Epithelial cell of prostate (primary cell): Measurements from ENCODE around the gene TMEM132A.
"Not testable (repeated sequence)": the region's sequence is repeated elsewhere in the genome, so short reads cannot be mapped to it uniquely, and the experiment has no call there.

Experiments
- DNase-seq: peaks from one replicate; pipeline ENCODE4 v3.0.0-alpha.2; 2011; ENCODE audit warnings: low read depth, low spot score
- H3K27ac ChIP-seq: fragments of 450-650 bp; 2 replicates; pipeline ENCODE4 v1.5.1; 2017; ENCODE audit warnings: mild to moderate bottlenecking

The TMEM132A gene

DNA sequence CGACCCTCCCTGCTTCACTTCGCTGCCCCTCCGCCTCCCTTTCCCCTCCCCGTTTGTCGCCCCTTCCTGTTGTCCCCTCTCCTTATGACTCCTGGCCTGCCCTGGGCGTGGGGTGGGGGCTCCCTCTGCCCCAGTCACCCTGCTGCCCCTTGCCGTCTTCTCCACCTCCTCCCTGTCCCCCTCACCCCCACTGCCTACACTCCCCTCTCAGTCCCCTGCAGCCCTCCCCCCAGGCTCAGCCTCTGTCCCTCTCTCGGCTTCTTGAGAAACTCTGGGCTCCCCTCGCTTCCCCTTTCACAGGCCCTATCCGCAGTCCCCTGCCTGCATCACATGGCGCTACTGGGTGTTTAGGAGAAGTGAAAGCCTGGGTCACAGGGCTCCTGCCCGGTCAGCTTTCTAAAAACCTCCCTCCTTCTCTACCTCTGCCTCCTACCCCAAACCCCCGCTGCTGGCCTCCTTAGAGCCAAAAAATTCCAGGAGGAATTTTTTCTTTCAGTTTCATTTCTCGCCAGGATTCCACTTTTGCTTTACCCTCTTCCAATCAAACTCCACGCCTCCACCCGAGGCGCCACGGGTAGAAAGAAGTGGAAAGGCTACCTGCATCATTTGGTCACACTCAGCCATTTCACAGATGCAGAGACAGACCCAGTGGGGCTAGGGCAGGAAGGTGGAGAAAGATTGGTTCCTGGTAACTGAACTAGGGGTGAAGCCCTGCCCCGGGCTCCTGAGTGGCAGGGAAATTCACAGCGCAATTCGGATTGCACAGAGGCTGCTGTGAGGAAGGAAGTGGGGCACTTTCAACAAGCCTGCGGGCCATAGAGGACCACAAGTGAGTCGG, 27.9 kb downstream of the TMEM132A start, which contains the start of gene SLC15A3:
Gene SLC15A3, minus strand, starts transcription at position 273 of the 838 bp plus-strand sequence. CDS start 625 bp downstream, outside the sequence.
- no peak within 1 kb of the TSS for H3K27ac ChIP-seq
- DNase-seq = no peak

- H3K27ac ChIP-seq = no peak overlapping the region
These were observed 28.5 kb downstream of the TMEM132A start for GRCh38 chr11:60952742-60953170.

GRCh38 chr11:60953781-60954180, 29.5 kb downstream of the TMEM132A start:
- no peak overlapping the region for H3K27ac ChIP-seq
- DNase-seq = no peak

More at GRCh38 chr11:60952742-60953170, 28.5 kb downstream of the TMEM132A start:
- DNase-seq = no peak

- H3K27ac ChIP-seq = no peak overlapping the region
- no peak for DNase-seq
These were observed 30.2 kb downstream of the TMEM132A start for GRCh38 chr11:60954421-60954820.

- no peak for DNase-seq
- no peak overlapping the region for H3K27ac ChIP-seq
These were observed 31.3 kb downstream of the TMEM132A start for GRCh38 chr11:60955571-60955970.

DNA sequence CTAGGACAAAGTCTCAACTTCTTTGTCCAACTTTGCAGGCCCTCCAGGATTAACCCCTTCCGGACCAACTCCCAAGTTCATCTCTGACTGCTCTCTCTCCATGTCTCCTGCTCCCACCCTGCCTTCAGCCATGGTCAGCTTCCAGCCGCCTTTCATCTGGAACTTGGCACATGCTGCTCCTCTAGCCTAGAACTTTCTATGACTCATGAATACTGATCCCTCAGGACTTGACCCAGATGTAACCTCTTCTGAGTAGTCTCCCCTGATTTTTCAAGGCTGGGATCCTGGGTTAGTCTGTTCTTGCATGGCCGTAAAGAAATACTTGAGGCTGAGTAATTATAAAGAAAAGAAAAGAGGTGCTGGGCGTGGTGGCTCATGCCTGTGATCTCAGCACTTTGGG, 32.9 kb downstream of the TMEM132A start:
- H3K27ac ChIP-seq = no peak overlapping the region
- DNase-seq = peak; percentile 22

DNA sequence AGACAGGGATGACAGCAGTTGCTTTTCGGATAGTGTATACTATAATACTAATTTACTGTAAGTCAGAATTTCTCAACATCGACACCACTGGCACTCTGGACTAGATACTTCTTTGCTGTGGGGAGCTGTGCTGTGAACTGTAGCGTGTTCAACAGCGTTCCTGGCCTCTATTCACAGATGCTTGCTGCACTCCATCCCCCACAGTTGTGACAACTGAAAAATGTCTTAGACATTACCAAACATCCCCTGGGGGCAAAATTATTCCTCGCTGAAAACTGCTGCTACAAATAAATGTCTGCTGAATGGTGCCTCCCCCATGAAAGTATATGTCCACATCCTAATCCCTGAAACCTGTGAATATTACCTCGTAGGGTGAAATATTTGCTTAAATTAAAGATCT, 35.2 kb downstream of the TMEM132A start:
- no peak for DNase-seq
- H3K27ac ChIP-seq = no peak overlapping the region

- DNase-seq = no peak
- no peak overlapping the region for H3K27ac ChIP-seq
These were observed 36.1 kb downstream of the TMEM132A start for GRCh38 chr11:60960405-60960804.

- no peak overlapping the region for H3K27ac ChIP-seq
- DNase-seq = no peak
These were observed 40.5 kb downstream of the TMEM132A start for GRCh38 chr11:60964801-60965200.

- H3K27ac ChIP-seq = no peak overlapping the region
- DNase-seq = no peak
These were observed 42.6 kb downstream of the TMEM132A start for GRCh38 chr11:60966890-60967289.

DNA sequence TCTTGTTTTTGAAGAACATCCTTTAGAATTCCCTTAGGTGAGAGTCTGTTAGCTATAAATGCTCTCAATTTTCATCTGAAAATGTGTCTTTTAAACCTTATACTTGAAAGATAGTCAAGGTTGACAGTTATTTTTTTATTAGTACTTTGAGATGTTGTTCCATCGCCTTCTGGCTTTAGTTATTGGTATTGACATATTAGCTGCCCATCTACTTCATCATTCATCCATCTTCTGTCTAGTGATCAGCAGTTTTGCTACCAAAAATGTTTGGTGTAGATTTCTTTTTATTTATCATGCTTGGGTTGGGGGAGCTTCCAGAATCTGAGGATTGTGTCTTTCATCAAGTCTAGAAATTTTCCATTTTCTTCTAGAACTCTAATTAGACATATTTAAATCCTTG, 44.0 kb downstream of the TMEM132A start:
- no peak overlapping the region for H3K27ac ChIP-seq
- no peak for DNase-seq

GRCh38 chr11:60970369-60970774, 46.1 kb downstream of the TMEM132A start:
- no peak overlapping the region for H3K27ac ChIP-seq
- DNase-seq = no peak

GRCh38 chr11:60970890-60971289, 46.6 kb downstream of the TMEM132A start:
- DNase-seq = no peak
- no peak overlapping the region for H3K27ac ChIP-seq

GRCh38 chr11:60971520-60971919, 47.3 kb downstream of the TMEM132A start, which contains the start of gene CD6:
Gene CD6, plus strand, starts transcription at chr11:60971680. Its CDS starts 186 bp downstream, at chr11:60971866.
- no peak within 1 kb of the TSS for H3K27ac ChIP-seq
- no peak for DNase-seq

GRCh38 chr11:60972182-60973030, 48.1 kb downstream of the TMEM132A start:
- no peak overlapping the region for H3K27ac ChIP-seq
- no peak for DNase-seq

DNA sequence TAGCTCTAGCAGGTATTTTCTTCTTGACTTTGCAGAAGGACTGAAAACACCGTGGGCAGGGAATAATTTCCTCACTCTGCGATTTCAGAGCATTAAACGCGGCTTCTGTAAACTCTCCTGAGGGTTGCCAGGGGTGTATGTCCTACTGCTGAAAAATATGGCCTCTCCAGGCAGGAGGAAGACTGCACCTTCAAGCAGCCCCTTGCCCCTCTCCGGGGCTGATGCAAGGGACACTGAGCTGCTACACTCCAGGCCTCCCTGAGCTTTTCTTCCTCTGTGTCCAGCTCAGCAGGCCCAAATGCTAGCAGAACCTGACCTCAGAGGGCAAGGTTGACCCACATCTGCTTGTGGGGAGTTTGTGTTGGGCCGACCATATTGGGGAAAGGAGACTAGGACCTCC, 49.4 kb downstream of the TMEM132A start:
- no peak for DNase-seq
- H3K27ac ChIP-seq = no peak overlapping the region

GRCh38 chr11:60974316-60974715, 50.1 kb downstream of the TMEM132A start:
- DNase-seq, H3K27ac ChIP-seq: not testable (repeated sequence)

GRCh38 chr11:60974726-60975125, 50.5 kb downstream of the TMEM132A start:
- no peak for DNase-seq
- H3K27ac ChIP-seq = no peak overlapping the region

- no peak for DNase-seq
- no peak overlapping the region for H3K27ac ChIP-seq
These were observed 53.0 kb downstream of the TMEM132A start for GRCh38 chr11:60977224-60977623.

- no peak overlapping the region for H3K27ac ChIP-seq
- no peak for DNase-seq
These were observed 53.6 kb downstream of the TMEM132A start for GRCh38 chr11:60977836-60978235.
